NCI-H524 (cell line): ENCODE measurements around the gene BCL2L13.
"Not testable (repeated sequence)": the region's sequence is repeated elsewhere in the genome, so short reads cannot be mapped to it uniquely, and the experiment has no call there.

Source experiments
- DNase-seq, 2 experiments: peaks; one replicate each; lab custom pipeline; 2025; lab: John Stamatoyannopoulos, UW

Gene BCL2L13

GRCh38 chr22:17761138-17761488 is 122.6 kb downstream of the BCL2L13 start:
- DNase-seq: no peak

- not testable (repeated sequence) for DNase-seq
Measured at GRCh38 chr22:17763442-17763841, 124.9 kb downstream of the BCL2L13 start.

GRCh38 chr22:17764036-17764435 is 125.5 kb downstream of the BCL2L13 start:
- DNase-seq: no peak

GRCh38 chr22:17764852-17765251 is 126.3 kb downstream of the BCL2L13 start:
- DNase-seq: not testable (repeated sequence)

- DNase-seq: no peak
Measured at GRCh38 chr22:17767233-17768065, 128.9 kb downstream of the BCL2L13 start.

GRCh38 chr22:17769013-17769715 is 130.6 kb downstream of the BCL2L13 start:
- no peak for DNase-seq

GRCh38 chr22:17769716-17770082 is 131.1 kb downstream of the BCL2L13 start:
- DNase-seq: no peak

- DNase-seq: no peak
Measured at GRCh38 chr22:17770180-17771077, 131.9 kb downstream of the BCL2L13 start.

GRCh38 chr22:17772249-17772957 is 133.8 kb downstream of the BCL2L13 start:
- DNase-seq: peak in 1 of 2 experiments; percentile 62

- no peak for DNase-seq
Measured at GRCh38 chr22:17772958-17773605, 134.5 kb downstream of the BCL2L13 start.

GRCh38 chr22:17773606-17774205 is 135.1 kb downstream of the BCL2L13 start:
- peak; percentile 60 to 68 for DNase-seq

GRCh38 chr22:17774206-17774925 is 135.8 kb downstream of the BCL2L13 start, which contains the start of gene BID:
BID (minus strand) TSS chr22:17774469; CDS start chr22:17750116, 24,353 bp downstream.
- peak in 1 of 2 experiments; percentile 24 for DNase-seq

- DNase-seq: no peak
Measured at GRCh38 chr22:17774926-17775685, 136.5 kb downstream of the BCL2L13 start.

- DNase-seq: no peak
Measured at GRCh38 chr22:17775781-17776465, 137.4 kb downstream of the BCL2L13 start.

GRCh38 chr22:17777005-17777716 is 138.6 kb downstream of the BCL2L13 start:
- no peak for DNase-seq

GRCh38 chr22:17777717-17778044 is 139.1 kb downstream of the BCL2L13 start:
- no peak for DNase-seq

GRCh38 chr22:17778412-17778976 is 139.9 kb downstream of the BCL2L13 start:
- DNase-seq: no peak
